KMS-11 (cell line): ENCODE results near the gene FERMT3.

Source experiments
- H2AFZ ChIP-seq: fragments of 200-600 bp; sonication (generic); 2 replicates; pipeline ENCODE4 v1.6.1; 2016; ENCODE audit warnings: antibody characterized with exemption, mixed run types, low read depth
- H3K27ac ChIP-seq: fragments of 200-600 bp; sonication (generic); 2 replicates; pipeline ENCODE4 v1.6.1; 2016; ENCODE audit warnings: mild to moderate bottlenecking, mixed run types
- H3K27me3 ChIP-seq: fragments of 200-600 bp; sonication (generic); 2 replicates; pipeline ENCODE4 v1.6.1; 2017; ENCODE audit warnings: mild to moderate bottlenecking, low read depth, mixed run types, moderate library complexity; ENCODE audit not compliant: insufficient read depth
- H3K36me3 ChIP-seq: fragments of 200-600 bp; sonication (generic); 2 replicates; pipeline ENCODE4 v1.6.1; 2017; ENCODE audit warnings: mild to moderate bottlenecking, mixed run types; ENCODE audit not compliant: insufficient read depth
- H3K4me1 ChIP-seq: fragments of 200-600 bp; sonication (generic); 2 replicates; pipeline ENCODE4 v1.6.1; 2016; ENCODE audit warnings: mild to moderate bottlenecking, low read depth, mixed run types; ENCODE audit not compliant: poor library complexity, severe bottlenecking
- H3K4me2 ChIP-seq: fragments of 200-600 bp; sonication (generic); 2 replicates; pipeline ENCODE4 v1.7.0; 2016; ENCODE audit warnings: mild to moderate bottlenecking, mixed run types
- H3K4me3 ChIP-seq: fragments of 200-600 bp; sonication (generic); IDR thresholded peaks from 2 replicates; pipeline ENCODE4 v1.6.1; 2017; ENCODE audit warnings: low read depth, low read length, mixed read lengths; ENCODE audit not compliant: insufficient read depth
- H3K79me2 ChIP-seq: fragments of 200-600 bp; sonication (generic); 2 replicates; pipeline ENCODE4 v1.6.1; 2016; ENCODE audit warnings: low read depth, mixed run types; ENCODE audit not compliant: insufficient read depth
- H3K9ac ChIP-seq: fragments of 200-600 bp; sonication (generic); 2 replicates; pipeline ENCODE4 v1.6.1; 2016; ENCODE audit warnings: mild to moderate bottlenecking, mixed run types
- H4K20me1 ChIP-seq: fragments of 200-600 bp; sonication (generic); 2 replicates; pipeline ENCODE4 v1.6.1; 2016; ENCODE audit warnings: mild to moderate bottlenecking, mixed run types; ENCODE audit not compliant: insufficient read depth
- CTCF ChIP-seq: fragments of 200-600 bp; sonication (generic); conservative IDR thresholded peaks from 2 replicates; pipeline ENCODE4 v1.6.1; 2017; ENCODE audit warnings: low read depth, mild to moderate bottlenecking, antibody characterized with exemption, low read length, moderate library complexity, mixed read lengths

FERMT3 gene

GRCh38 chr11:64185175-64185692 is 21.3 kb upstream of the FERMT3 start:
- no peak overlapping the region for H2AFZ ChIP-seq
- peak overlapping the region; percentile 72 for H3K4me2 ChIP-seq
- peaks cover 8% of the 10 kb centered on the region; the same call in 1 of the 2 replicates for H3K36me3 ChIP-seq
- TF ChIP-seq CTCF, result no peak
- H3K4me1 ChIP-seq, result peaks cover 36% of the 10 kb centered on the region
- peaks cover 27% of the 10 kb centered on the region; the same call in 1 of the 2 replicates for H3K79me2 ChIP-seq
- peak overlapping the region; percentile 82 for H3K27ac ChIP-seq
- H3K9ac ChIP-seq, result peak overlapping the region; percentile 78
- no peak overlapping the region for H3K4me3 ChIP-seq
- H3K27me3 ChIP-seq, result no peaks in the 10 kb centered on the region
- peaks cover 5% of the 10 kb centered on the region; the same call in 1 of the 2 replicates for H4K20me1 ChIP-seq

- Histone ChIP-seq H3K79me2 (peaks cover 27% of the 10 kb centered on the region; the same call in 1 of the 2 replicates), H2AFZ (no peak within 1 kb of the TSS), H3K4me3 (no peak within 1 kb of the TSS), H3K27me3 (no peaks in the 10 kb centered on the region), H3K36me3 (peaks cover 8% of the 10 kb centered on the region; the same call in 1 of the 2 replicates), H3K9ac (peak within 1 kb of the TSS; percentile 78), H3K4me1 (peaks cover 33% of the 10 kb centered on the region), H3K4me2 (peak within 1 kb of the TSS; percentile 72), H4K20me1 (peaks cover 8% of the 10 kb centered on the region), H3K27ac (peak within 1 kb of the TSS; percentile 82)
- TF ChIP-seq CTCF, result no peak
These were observed 20.6 kb upstream of the FERMT3 start, which contains the start of gene STIP1 for GRCh38 chr11:64185693-64186491. STIP1 (plus strand) TSS chr11:64186171; CDS start chr11:64186262, 91 bp downstream.

- peaks cover 8% of the 10 kb centered on the region; the same call in 1 of the 2 replicates for H3K36me3 ChIP-seq
- H3K4me2 ChIP-seq, result no peak overlapping the region
- H3K4me1 ChIP-seq, result peaks cover 25% of the 10 kb centered on the region
- no peak for TF ChIP-seq CTCF
- H3K27me3 ChIP-seq, result no peaks in the 10 kb centered on the region
- no peak overlapping the region; the same call in 1 of the 2 replicates for H3K9ac ChIP-seq
- no peak overlapping the region for H2AFZ ChIP-seq
- H4K20me1 ChIP-seq, result peaks cover 11% of the 10 kb centered on the region
- peaks cover 27% of the 10 kb centered on the region; the same call in 1 of the 2 replicates for H3K79me2 ChIP-seq
- H3K4me3 ChIP-seq, result no peak overlapping the region
- no peak overlapping the region; the same call in 1 of the 2 replicates for H3K27ac ChIP-seq
These were observed 19.9 kb upstream of the FERMT3 start for GRCh38 chr11:64186492-64187165.

- peaks cover 5% of the 10 kb centered on the region for H3K4me1 ChIP-seq
- H2AFZ ChIP-seq, result no peak overlapping the region
- H3K27me3 ChIP-seq, result no peaks in the 10 kb centered on the region
- no peak overlapping the region for H3K4me3 ChIP-seq
- H4K20me1 ChIP-seq, result peaks cover 22% of the 10 kb centered on the region
- TF ChIP-seq CTCF, result no peak
- H3K27ac ChIP-seq, result no peak overlapping the region
- H3K4me2 ChIP-seq, result no peak overlapping the region
- H3K79me2 ChIP-seq, result peaks cover 11% of the 10 kb centered on the region; the same call in 1 of the 2 replicates
- no peak overlapping the region for H3K9ac ChIP-seq
- peaks cover 48% of the 10 kb centered on the region; the same call in 1 of the 2 replicates for H3K36me3 ChIP-seq
These were observed 14.1 kb upstream of the FERMT3 start for GRCh38 chr11:64192434-64192833.
